Upper lobe of left lung (tissue), 4 donors: ENCODE results near the gene RNFT2.

Experiments
- EP300 ChIP-seq, 4 donors: sonication (generic); formaldehyde crosslinking; IDR thresholded peaks; one replicate each; pipeline ENCODE4 v1.5.1; 2017; ENCODE audit warnings: antibody characterized with exemption in 4 of 4, control low read depth in 2 of 4
- POLR2A ChIP-seq, 4 donors: fragments of 450-650 bp; IDR thresholded peaks; one replicate each; pipeline ENCODE4 v1.5.1; 2016 to 2017; ENCODE audit warnings: antibody characterized with exemption in 4 of 4, mild to moderate bottlenecking in 2 of 4

DNA sequence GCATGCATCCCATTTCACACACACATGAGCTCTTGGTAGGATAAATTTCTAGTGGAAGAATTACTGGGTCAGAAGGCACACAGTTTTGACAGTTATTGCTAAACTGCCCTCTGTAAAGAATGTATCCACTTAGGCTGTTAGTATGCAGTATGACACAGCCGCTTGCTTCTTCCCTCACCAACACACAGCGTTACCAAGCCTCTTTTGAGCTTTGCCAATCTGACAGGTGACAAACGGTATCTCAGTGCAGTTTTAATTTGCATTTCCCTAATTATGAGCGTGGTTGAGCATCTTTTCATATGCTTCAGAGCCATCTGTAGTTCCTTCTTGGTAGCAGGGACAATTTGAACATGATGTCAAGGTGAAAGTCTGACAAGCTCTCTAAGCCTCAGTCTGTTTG, 100.2 kb downstream of the RNFT2 start:
- TF ChIP-seq EP300 (IDR thresholded peaks at IDR 0.05) (no peak), POLR2A (IDR thresholded peaks at IDR 0.05) (no peak)
